ENCODE data around the gene IRF2. TPM values are rescaled to one million over a fixed set of nuclear protein-coding genes. Genes with fewer than 3 reads are reported as not detected.

Gene IRF2
- total and polyA plus RNA-seq, 12 donors, result 9.3 to 41.4 (median 28.6) TPM

DNA sequence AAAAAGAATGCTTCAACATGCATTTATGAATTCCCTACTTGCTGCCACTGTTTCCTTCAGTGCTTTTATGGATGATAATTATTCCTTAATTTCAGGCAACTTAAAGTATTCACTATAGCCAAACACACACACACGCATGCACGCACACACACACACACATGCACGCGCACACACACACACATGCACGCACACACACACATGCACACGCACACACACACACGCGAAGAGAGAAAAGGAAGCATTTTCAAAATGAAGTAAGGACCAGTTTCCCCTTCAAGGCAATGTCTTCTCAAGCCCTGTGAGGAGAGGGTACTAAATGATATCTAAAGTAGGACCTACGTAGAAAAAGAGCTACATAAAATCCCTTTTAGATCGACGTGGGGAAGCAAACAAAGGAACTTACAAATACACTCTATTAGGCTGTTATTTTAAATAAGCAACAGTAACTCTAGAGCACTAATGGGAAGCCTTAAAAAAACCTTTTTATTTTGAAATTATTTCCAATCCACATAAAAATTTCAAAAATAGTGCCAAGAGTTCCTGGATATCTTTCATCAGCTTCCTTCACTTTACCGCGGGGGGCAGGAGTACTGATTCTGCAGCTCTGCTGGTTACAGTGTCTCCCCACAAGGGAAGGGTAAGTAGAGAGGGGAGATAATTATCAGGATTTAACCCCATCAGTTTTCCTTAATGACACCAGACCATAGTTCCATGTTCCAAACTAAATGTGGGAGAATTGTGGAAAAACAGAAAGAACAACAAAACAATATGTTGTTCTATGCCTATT is 13.7 kb downstream of the IRF2 start:
- 60 to 68% methylated on average over 13 of the region's 13 CpGs for WGBS, 2 donors
- DNase-seq (no peak), ATAC-seq (no peak)
- Histone ChIP-seq H3K27me3 (no peaks in the 10 kb centered on the region), H3K4me1 (peaks cover 2 to 87% (median 69%) of the 10 kb centered on the region in 9 donors), H3K27ac (peak overlapping the region in 2 of 10 donors; percentile 12 to 51), H3K4me3 (no peak overlapping the region), H3K9me3 (no peaks in the 10 kb centered on the region), H3K36me3 (peaks cover 0 to 34% (median 0%) of the 10 kb centered on the region in 9 donors)
- TF ChIP-seq, protein P1, sequence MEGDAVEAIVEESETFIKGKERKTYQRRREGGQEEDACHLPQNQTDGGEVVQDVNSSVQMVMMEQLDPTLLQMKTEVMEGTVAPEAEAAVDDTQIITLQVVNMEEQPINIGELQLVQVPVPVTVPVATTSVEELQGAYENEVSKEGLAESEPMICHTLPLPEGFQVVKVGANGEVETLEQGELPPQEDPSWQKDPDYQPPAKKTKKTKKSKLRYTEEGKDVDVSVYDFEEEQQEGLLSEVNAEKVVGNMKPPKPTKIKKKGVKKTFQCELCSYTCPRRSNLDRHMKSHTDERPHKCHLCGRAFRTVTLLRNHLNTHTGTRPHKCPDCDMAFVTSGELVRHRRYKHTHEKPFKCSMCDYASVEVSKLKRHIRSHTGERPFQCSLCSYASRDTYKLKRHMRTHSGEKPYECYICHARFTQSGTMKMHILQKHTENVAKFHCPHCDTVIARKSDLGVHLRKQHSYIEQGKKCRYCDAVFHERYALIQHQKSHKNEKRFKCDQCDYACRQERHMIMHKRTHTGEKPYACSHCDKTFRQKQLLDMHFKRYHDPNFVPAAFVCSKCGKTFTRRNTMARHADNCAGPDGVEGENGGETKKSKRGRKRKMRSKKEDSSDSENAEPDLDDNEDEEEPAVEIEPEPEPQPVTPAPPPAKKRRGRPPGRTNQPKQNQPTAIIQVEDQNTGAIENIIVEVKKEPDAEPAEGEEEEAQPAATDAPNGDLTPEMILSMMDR (IDR thresholded peaks at IDR 0.05), result no peak
- intact Hi-C loops (cut with DNase I), result no loop called here

DNA sequence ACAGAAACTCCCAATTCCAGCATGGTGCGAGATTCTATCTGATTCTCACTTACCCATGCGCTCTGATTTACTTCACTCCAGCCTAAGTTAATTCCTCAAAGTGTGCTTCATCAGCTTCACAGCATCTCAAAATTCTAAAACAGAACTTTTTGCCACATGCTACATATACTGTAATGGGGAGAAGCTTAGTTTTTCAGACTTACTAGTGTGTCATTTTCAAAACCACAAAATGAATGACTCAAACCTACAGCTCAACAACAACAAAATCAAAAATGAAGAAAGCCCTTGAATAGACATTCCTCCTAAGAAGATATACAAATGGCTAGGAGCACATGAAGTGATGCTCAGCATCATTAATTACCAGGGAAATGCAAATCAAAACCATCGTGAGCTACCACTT is 14.9 kb downstream of the IRF2 start:
- DNase-seq (no peak), ATAC-seq (no peak)
- Histone ChIP-seq H3K4me1 (peaks cover 2 to 79% (median 69%) of the 10 kb centered on the region in 9 donors), H3K9me3 (no peaks in the 10 kb centered on the region), H3K27ac (no peak overlapping the region), H3K36me3 (peaks cover 0 to 29% (median 0%) of the 10 kb centered on the region in 9 donors), H3K27me3 (no peaks in the 10 kb centered on the region), H3K4me3 (no peak overlapping the region)
- TF ChIP-seq, protein P1 (IDR thresholded peaks at IDR 0.05), result no peak
- 93% methylated on average over 3 of the region's 3 CpGs for WGBS, 2 donors
- intact Hi-C loops (cut with DNase I), result no loop called here

DNA sequence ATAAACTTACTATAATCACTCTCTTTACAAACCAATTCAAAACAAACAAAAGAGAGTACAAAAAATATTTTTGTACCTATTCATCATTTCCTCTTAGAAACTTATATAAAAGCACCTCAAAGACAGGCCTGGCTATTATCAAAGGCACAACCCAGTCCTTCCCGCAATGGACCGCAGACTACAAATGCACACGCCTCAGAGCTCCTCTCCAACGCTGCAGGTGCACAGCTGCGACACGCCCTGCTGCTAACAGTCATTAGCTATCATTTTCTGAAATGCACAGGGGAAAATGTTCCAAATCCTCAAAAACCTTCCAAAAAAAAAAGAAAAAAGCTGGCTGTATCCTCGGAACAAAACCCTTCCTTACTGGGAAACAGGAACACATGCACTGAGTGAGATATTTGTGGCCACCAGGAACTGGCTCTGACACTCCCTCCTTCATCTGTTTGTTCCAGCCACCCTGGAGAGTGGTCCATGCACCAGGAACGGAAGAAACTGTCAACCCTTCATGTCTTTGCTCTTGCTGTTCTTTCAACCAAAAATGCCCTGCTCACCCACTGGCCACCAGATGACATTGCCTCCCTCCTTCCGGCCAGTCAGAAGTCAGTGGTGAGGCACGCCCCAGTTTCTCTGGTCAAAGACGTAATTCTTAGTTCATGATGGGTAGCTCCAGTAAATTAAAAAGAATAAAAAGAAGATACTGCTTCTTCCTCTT is 16.7 kb downstream of the IRF2 start:
- TF ChIP-seq, protein P1 (IDR thresholded peaks at IDR 0.05), result no peak
- intact Hi-C loops (cut with DNase I), result loop anchor here in 1 of 10 donors (1.0 kb wide), 1 partner anchor 13 kb away; no protein-coding TSS in a partner anchor
- WGBS, 2 donors, result 66 to 72% methylated on average over 11 of the region's 11 CpGs
- H3K9me3 ChIP-seq, result no peaks in the 10 kb centered on the region
- H3K4me1 ChIP-seq, result peaks cover 5 to 90% (median 79%) of the 10 kb centered on the region in 9 donors
- H3K27me3 ChIP-seq, result no peaks in the 10 kb centered on the region
- no peak overlapping the region for H3K4me3 ChIP-seq
- DNase-seq, result no peak
- ATAC-seq, result peak in 5 of 8 donors; percentile 25 to 56 (median 41)
- peak overlapping the region in 4 of 10 donors; percentile 3 to 30 (median 16) for H3K27ac ChIP-seq
- H3K36me3 ChIP-seq, result peaks cover 0 to 26% (median 0%) of the 10 kb centered on the region in 9 donors

DNA sequence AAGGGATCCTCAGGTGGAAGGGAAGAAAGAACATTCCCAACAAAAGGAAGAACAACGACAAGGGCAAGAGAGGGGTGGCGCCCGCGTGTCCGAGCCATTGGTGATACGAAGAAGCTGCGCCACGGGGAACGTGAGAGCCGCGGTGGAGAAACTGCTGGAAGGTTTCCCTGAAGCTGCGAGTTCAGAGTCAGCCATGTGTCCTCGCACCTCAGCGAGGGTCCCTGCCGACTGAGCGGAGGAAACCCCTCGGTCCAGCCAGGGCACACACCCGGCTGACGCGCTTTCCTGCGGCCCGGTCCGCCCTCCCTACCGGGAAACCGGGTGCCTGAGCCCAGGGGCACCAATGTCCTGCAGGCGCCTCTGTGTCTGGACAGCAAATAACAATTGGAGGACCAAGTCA is 18.0 kb downstream of the IRF2 start:
- Histone ChIP-seq H3K27ac (no peak overlapping the region), H3K4me1 (peaks cover 4 to 91% (median 79%) of the 10 kb centered on the region in 9 donors), H3K36me3 (peaks cover 0 to 32% (median 0%) of the 10 kb centered on the region in 9 donors), H3K4me3 (no peak overlapping the region), H3K9me3 (no peaks in the 10 kb centered on the region), H3K27me3 (no peaks in the 10 kb centered on the region)
- TF ChIP-seq, protein P1 (IDR thresholded peaks at IDR 0.05), result no peak
- ATAC-seq (peak in 1 of 8 donors; percentile 25), DNase-seq (no peak)
- intact Hi-C loops (cut with DNase I), result no loop called here
- 97 to 98% methylated on average over 26 of the region's 26 CpGs for WGBS, 2 donors
